ENCODE results near the gene PAPPA2. TPM values are rescaled to one million over a fixed set of nuclear protein-coding genes. Genes with fewer than 3 reads are reported as not detected.

The PAPPA2 gene
- total and polyA plus RNA-seq, 9 of the 15 experiments (the other 6 are each of a cell fraction or from before 2014, with no cell fraction given), result 0.01 to 0.15 (median 0.05) TPM; not detected in 2

DNA sequence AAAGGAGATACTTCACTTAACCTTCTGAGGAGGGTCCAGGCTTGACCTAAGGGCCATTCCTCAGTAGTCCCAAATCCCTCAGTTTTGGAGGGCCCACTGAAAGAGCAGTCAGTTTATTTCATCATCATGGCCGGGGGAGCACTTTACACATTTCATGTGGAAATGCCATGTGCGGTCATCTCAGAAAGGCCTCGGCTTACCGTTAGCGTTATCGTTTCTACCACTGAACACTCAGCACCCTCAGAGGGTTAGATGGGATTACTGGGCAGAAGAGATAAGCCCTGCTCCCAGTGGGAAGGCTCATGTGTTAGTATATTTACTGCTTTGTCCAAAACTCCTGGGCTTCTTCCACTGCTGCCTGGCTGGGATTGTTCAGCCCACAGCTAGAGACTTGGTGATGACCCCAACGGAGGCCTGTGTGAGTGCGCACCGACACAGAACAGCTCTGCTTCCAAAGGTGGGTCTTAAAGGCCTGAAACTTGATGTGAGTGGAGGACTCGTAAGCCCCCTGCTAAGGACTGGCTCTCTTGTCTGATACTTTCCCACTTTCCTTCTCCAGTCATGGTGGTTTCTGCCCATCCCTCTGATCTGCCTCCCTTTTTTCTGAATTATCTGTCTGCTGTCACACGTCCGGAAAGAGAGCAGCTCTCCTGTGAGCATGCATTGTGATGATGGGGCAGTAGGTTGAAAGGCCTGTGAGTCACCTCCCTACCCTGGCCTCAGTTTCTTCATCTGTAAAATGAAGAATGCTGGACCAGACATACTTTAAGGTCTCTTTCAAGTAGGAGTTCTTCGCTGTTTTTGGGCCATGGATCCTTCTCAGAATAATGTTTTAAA is 417.0 kb downstream of the PAPPA2 start (continued):
- TF ChIP-seq, protein P1, sequence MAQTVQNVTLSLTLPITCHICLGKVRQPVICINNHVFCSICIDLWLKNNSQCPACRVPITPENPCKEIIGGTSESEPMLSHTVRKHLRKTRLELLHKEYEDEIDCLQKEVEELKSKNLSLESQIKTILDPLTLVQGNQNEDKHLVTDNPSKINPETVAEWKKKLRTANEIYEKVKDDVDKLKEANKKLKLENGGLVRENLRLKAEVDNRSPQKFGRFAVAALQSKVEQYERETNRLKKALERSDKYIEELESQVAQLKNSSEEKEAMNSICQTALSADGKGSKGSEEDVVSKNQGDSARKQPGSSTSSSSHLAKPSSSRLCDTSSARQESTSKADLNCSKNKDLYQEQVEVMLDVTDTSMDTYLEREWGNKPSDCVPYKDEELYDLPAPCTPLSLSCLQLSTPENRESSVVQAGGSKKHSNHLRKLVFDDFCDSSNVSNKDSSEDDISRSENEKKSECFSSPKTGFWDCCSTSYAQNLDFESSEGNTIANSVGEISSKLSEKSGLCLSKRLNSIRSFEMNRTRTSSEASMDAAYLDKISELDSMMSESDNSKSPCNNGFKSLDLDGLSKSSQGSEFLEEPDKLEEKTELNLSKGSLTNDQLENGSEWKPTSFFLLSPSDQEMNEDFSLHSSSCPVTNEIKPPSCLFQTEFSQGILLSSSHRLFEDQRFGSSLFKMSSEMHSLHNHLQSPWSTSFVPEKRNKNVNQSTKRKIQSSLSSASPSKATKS (CRISPR knock-in tag; IDR thresholded peaks at IDR 0.05), result no peak
- peak; percentile 92 for TF ChIP-seq LEF1 (IDR thresholded peaks at IDR 0.05)
- TF ChIP-seq STAG1 (CRISPR knock-in tag; IDR thresholded peaks at IDR 0.05; ENCODE audit: borderline replicate concordance), result no peak
- TF ChIP-seq ZZZ3 (IDR thresholded peaks at IDR 0.05), result no peak; the same call in 1 of the 2 replicates
- no peak for TF ChIP-seq POLR2A (conservative IDR thresholded peaks at IDR 0.05)
- TF ChIP-seq SRSF3 (IDR thresholded peaks at IDR 0.05; ENCODE audit: insufficient read depth, low read length), result no peak
- TF ChIP-seq CTBP1 (IDR thresholded peaks at IDR 0.05; ENCODE audit: borderline replicate concordance), result peak; percentile 93
- no peak for TF ChIP-seq ZNF217 (CRISPR knock-in tag; IDR thresholded peaks at IDR 0.05)
- TF ChIP-seq HDGF (IDR thresholded peaks at IDR 0.05), result 0 out of 2 replicates have a peak, but pooled peaks have one; percentile 30
- TF ChIP-seq, protein P2, sequence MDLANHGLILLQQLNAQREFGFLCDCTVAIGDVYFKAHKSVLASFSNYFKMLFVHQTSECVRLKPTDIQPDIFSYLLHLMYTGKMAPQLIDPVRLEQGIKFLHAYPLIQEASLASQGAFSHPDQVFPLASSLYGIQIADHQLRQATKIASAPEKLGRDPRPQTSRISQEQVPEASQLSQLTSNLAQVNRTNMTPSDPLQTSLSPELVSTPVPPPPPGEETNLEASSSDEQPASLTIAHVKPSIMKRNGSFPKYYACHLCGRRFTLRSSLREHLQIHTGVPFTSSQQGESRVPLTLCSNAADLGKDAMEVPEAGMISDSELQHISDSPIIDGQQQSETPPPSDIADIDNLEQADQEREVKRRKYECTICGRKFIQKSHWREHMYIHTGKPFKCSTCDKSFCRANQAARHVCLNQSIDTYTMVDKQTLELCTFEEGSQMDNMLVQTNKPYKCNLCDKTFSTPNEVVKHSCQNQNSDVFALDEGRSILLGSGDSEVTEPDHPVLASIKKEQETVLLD (IDR thresholded peaks at IDR 0.05), result peak; percentile 55; the same call in 1 of the 2 replicates
- TF ChIP-seq ZNF644 (tag; IDR thresholded peaks at IDR 0.05; ENCODE audit: low read depth), result peak; percentile 81; the same call in 1 of the 2 replicates
- TF ChIP-seq DPF2 (IDR thresholded peaks at IDR 0.05), result peak; percentile 97
- TF ChIP-seq ZNF584 (CRISPR knock-in tag; IDR thresholded peaks at IDR 0.05; ENCODE audit: low read depth), result no peak; the same call in 1 of the 2 replicates
- TF ChIP-seq ZNF79 (CRISPR knock-in tag; IDR thresholded peaks at IDR 0.05; ENCODE audit: low read depth), result no peak
- peak; percentile 49 for TF ChIP-seq ZNF263 (CRISPR knock-in tag; IDR thresholded peaks at IDR 0.05; ENCODE audit: borderline replicate concordance)
- TF ChIP-seq, protein P3, sequence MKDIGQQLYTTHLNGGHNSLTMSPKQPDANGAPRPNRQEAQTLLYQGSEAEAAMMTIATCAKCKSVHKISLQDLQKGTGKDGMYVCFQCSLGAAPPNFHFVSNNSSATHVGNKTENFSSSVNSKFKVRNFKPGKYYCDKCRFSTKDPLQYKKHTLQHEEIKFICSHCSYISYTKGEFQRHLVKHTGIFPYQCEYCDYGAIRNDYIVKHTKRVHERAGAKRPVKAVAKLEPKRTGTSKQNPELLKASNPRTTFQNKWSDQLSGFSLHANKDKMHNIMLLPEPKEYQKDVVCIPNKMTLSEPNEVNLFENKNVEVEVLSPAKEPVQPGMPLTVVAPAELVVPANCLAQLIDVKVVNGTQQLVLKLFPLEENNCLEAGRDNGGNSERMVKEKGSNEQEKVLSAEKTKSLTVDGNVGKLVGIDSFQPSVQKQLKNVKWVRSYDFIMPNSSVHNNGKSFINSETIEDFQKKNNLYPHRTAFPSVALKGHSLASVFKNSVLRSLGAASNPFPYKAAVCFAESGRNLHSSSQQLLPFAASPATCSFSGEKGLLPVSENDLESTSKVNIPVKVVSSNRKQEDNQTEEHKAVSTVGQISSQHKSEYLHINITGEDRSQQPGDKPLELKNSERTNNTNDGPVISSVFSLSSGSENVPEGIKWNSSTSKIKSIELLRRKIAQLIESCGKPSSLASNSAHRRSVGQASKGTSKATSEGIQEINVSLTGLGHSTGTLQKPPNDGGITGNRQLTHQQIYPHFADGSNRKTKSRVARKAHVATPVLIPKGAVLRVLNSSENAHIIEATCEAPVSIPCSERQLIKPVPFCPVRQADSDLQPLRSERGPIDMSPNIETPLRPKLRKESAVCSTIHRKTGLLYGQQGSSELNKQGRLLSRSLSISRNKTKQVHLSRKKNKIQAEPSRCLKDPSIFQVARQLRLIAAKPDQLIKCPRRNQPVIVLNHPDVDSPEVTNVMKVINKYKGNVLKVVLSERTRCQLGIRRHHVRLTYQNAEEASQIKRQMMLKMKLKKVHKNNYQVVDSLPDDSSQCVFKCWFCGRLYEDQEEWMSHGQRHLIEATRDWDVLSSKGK (CRISPR knock-in tag; IDR thresholded peaks at IDR 0.05), result no peak
